Measurements from ENCODE around the gene RASGRF1.

- TF ChIP-seq CTCF (conservative IDR thresholded peaks at IDR 0.05; ENCODE audit: low read depth, low read length) (no peak), EZH2 (IDR thresholded peaks at IDR 0.05; ENCODE audit: low read length, unreplicated experiment) (no peak)
These were observed 31.8 kb upstream of the RASGRF1 start for GRCh38 chr15:79122391-79122790.
